RPMI8226 (cell line): ENCODE measurements around the gene BEGAIN.

ENCODE experiments used
- DNase-seq: peaks from one replicate; pipeline ENCODE4 v3.0.0-alpha.2; 2015

The BEGAIN gene

GRCh38 chr14:100580316-100581227 is 6.6 kb downstream of the BEGAIN start:
- DNase-seq, result no peak

GRCh38 chr14:100578552-100578951 is 8.7 kb downstream of the BEGAIN start:
- DNase-seq, result no peak

- DNase-seq, result no peak
Observed at GRCh38 chr14:100577986-100578431, 9.2 kb downstream of the BEGAIN start.

GRCh38 chr14:100577321-100577985 is 9.8 kb downstream of the BEGAIN start:
- no peak for DNase-seq

GRCh38 chr14:100576091-100577085 is 10.8 kb downstream of the BEGAIN start:
- DNase-seq, result no peak

GRCh38 chr14:100575266-100575995 is 11.8 kb downstream of the BEGAIN start:
- DNase-seq, result no peak

- no peak for DNase-seq
Observed at GRCh38 chr14:100574642-100575031, 12.6 kb downstream of the BEGAIN start.

- DNase-seq, result no peak
Observed at GRCh38 chr14:100573757-100574641, 13.2 kb downstream of the BEGAIN start.

GRCh38 chr14:100573002-100573756 is 14.0 kb downstream of the BEGAIN start:
- no peak for DNase-seq

GRCh38 chr14:100572543-100572942 is 14.7 kb downstream of the BEGAIN start:
- no peak for DNase-seq

- no peak for DNase-seq
Observed at GRCh38 chr14:100571837-100572236, 15.4 kb downstream of the BEGAIN start.

GRCh38 chr14:100570726-100571454 is 16.3 kb downstream of the BEGAIN start:
- DNase-seq, result no peak

GRCh38 chr14:100569734-100570286 is 17.4 kb downstream of the BEGAIN start:
- DNase-seq, result no peak

- DNase-seq, result no peak
Observed at GRCh38 chr14:100568998-100569733, 18.1 kb downstream of the BEGAIN start.

- DNase-seq, result no peak
Observed at GRCh38 chr14:100568164-100568997, 18.8 kb downstream of the BEGAIN start.

GRCh38 chr14:100567877-100568163 is 19.4 kb downstream of the BEGAIN start:
- no peak for DNase-seq

GRCh38 chr14:100567009-100567876 is 20.0 kb downstream of the BEGAIN start:
- no peak for DNase-seq
